ENCODE results near the gene GPAT3. TPM values are rescaled to one million over a fixed set of nuclear protein-coding genes. Genes with fewer than 3 reads are reported as not detected.

GPAT3 gene
- polyA plus RNA-seq, 6 donors from 2014 or later = 0.53 TPM; not detected in 5

GRCh38 chr4:83644677-83645659 lies 109.1 kb downstream of the GPAT3 start:
- DNase-seq (peak; percentile 29), ATAC-seq (ENCODE audit: low read depth in 2 of 2) (peak in 1 of 2 donors; percentile 56)
- Mint-ChIP-seq H3K4me3 (no peak overlapping the region), H3K36me3 (no peaks in the 10 kb centered on the region), H3K27ac (no peak overlapping the region), H3K27me3 (peaks cover 10 to 38% (median 28%) of the 10 kb centered on the region in 3 donors), H3K4me1 (peaks cover 0 to 5% (median 4%) of the 10 kb centered on the region in 3 donors), H3K9me3 (no peaks in the 10 kb centered on the region)

GRCh38 chr4:83646538-83647239 lies 110.8 kb downstream of the GPAT3 start:
- peaks cover 0 to 5% (median 4%) of the 10 kb centered on the region in 3 donors for H3K4me1 Mint-ChIP-seq
- H3K27me3 Mint-ChIP-seq = peaks cover 12 to 30% (median 28%) of the 10 kb centered on the region in 3 donors
- H3K36me3 Mint-ChIP-seq = no peaks in the 10 kb centered on the region
- peak overlapping the region in 1 of 6 donors; percentile 34 for H3K27ac Mint-ChIP-seq
- H3K9me3 Mint-ChIP-seq = no peaks in the 10 kb centered on the region
- peak overlapping the region in 1 of 8 donors; percentile 15 for H3K4me3 Mint-ChIP-seq
- no peak for DNase-seq
- ATAC-seq (ENCODE audit: low read depth in 2 of 2) = no peak

- Mint-ChIP-seq H3K9me3 (no peaks in the 10 kb centered on the region), H3K36me3 (no peaks in the 10 kb centered on the region), H3K27ac (no peak overlapping the region), H3K4me1 (no peaks in the 10 kb centered on the region), H3K4me3 (no peak overlapping the region), H3K27me3 (peaks cover 7 to 22% (median 20%) of the 10 kb centered on the region in 3 donors)
- ATAC-seq (ENCODE audit: low read depth in 2 of 2) (no peak), DNase-seq (no peak)
These were observed 115.9 kb downstream of the GPAT3 start for GRCh38 chr4:83651846-83652245.

Other genes with a start within 250 kb of the GPAT3 start
- 1 to 10 TPM in 5 of 6 donors, under 1 TPM in 1; 0.98 to 2.8 (median 2.5) TPM for gene HPSE, start 201.3 kb upstream of the GPAT3 start, polyA plus RNA-seq (ENCODE audit: low read depth in 6 of 6)
- 10 to 100 TPM; 31.6 to 41.1 (median 39.7) TPM for gene HELQ, start 80.3 kb upstream of the GPAT3 start, polyA plus RNA-seq (ENCODE audit: low read depth in 6 of 6)
- gene MRPS18C, start 80.0 kb upstream of the GPAT3 start, polyA plus RNA-seq (ENCODE audit: low read depth in 6 of 6) = 10 to 100 TPM; 58.5 to 88.7 (median 81.4) TPM
- gene ABRAXAS1, start 51.0 kb upstream of the GPAT3 start, polyA plus RNA-seq (ENCODE audit: low read depth in 6 of 6) = 10 to 100 TPM in 5 of 6 donors, 1 to 10 TPM in 1; 8.7 to 21.2 (median 14.7) TPM